HCT116 (cell line): ENCODE measurements around the gene OGDHL. TPM values are rescaled to one million over a fixed set of nuclear protein-coding genes. Genes with fewer than 3 reads are reported as not detected.

Experiments
- ATAC-seq: fragments of 200-7000 bp; cut with Tn5 transposase; 2 replicates; pipeline ENCODE4 v1.9.1; 2020; ENCODE audit warnings: mild to moderate bottlenecking, moderate library complexity
- BruUV-seq: library from RNA; stranded (reverse); fragments of 400-500 nt; replicated peaks from 2 replicates; lab custom pipeline; 2021; lab: Mats Ljungman, UMichigan
- CTCF ChIA-PET: fragments of 300-600 bp; sonication (Branson Sonifier 250); formaldehyde crosslinking; loops from one replicate; lab custom pipeline; 2021; ENCODE audit warnings: antibody characterized with exemption; lab: Charles Lee
- POLR2A ChIA-PET: fragments of 300-600, 350-600 bp; sonication (Branson Sonifier 250); formaldehyde crosslinking; loops from one replicate; lab custom pipeline; 2021; ENCODE audit warnings: antibody characterized with exemption; lab: Charles Lee
- RAD21 ChIA-PET, 2 experiments: fragments of 300-600 bp; sonication (Branson Sonifier 250); formaldehyde crosslinking; loops; one replicate each; lab custom pipeline; 2023; ENCODE audit warnings: low total read pairs in 2 of 2; ENCODE audit not compliant: uncharacterized antibody in 2 of 2, unreplicated experiment in 2 of 2, low non-redundant PET in 1 of 2; lab: Charles Lee
- DNase-seq: peaks from one replicate; pipeline ENCODE4 v3.0.0-alpha.2; 2010; ENCODE audit warnings: low read depth, low spot score
- H2AFZ ChIP-seq: fragments of 200-600 bp; shearing (Covaris generic), sonication (generic); 2 replicates; pipeline ENCODE4 v1.6.1; 2017; ENCODE audit warnings: low read depth, mixed run types, mixed read lengths, antibody characterized with exemption, low read length; ENCODE audit not compliant: poor library complexity, severe bottlenecking
- H3K27ac ChIP-seq: 2 replicates; pipeline ENCODE4 v1.5.1; 2012; ENCODE audit warnings: low read depth, low read length
- H3K27me3 ChIP-seq: fragments of 200-600 bp; sonication (generic); 2 replicates; pipeline ENCODE4 v1.6.1; 2016; ENCODE audit warnings: mixed run types, low read length, mixed read lengths; ENCODE audit not compliant: insufficient read depth
- H3K36me3 ChIP-seq, 2 experiments: fragments of 200-500 bp in 1 of 2; fragments of 200-600 bp in 1 of 2; sonication (Bioruptor generic) in 1 of 2; sonication (generic) in 1 of 2; 2 replicates each; pipeline versions ENCODE4 v1.5.1 to v1.6.1; 2014 to 2016; ENCODE audit warnings: low read length in 2 of 2, inconsistent platforms in 1 of 2, mixed read lengths in 1 of 2, mixed run types in 1 of 2; ENCODE audit not compliant: insufficient read depth in 2 of 2, control insufficient read depth in 1 of 2
- H3K4me1 ChIP-seq, 2 experiments: fragments of 200-600 bp in 1 of 2; sonication (generic) in 1 of 2; 2 replicates each; pipeline versions ENCODE4 v1.5.1 to v1.6.1; 2012 to 2017; ENCODE audit warnings: low read length in 2 of 2, inconsistent platforms in 1 of 2, mild to moderate bottlenecking in 1 of 2, mixed read lengths in 1 of 2, mixed run types in 1 of 2, moderate library complexity in 1 of 2; ENCODE audit not compliant: insufficient read depth in 2 of 2, control insufficient read depth in 1 of 2
- H3K4me2 ChIP-seq: fragments of 200-600 bp; sonication (generic); 2 replicates; pipeline ENCODE4 v1.6.1; 2017; ENCODE audit warnings: mixed run types, low read length, mixed read lengths
- H3K4me3 ChIP-seq, 2 experiments: fragments of 200-600 bp in 1 of 2; sonication (generic) in 1 of 2; replicated peaks in 1 of 2; 2 replicates each; pipeline ENCODE4 v1.5.1; 2011 to 2016; ENCODE audit warnings: low read length in 2 of 2, control low read depth in 1 of 2, low read depth in 1 of 2, mild to moderate bottlenecking in 1 of 2, mixed read lengths in 1 of 2, mixed run types in 1 of 2
- H3K79me2 ChIP-seq: fragments of 200-600 bp; sonication (generic); 2 replicates; pipeline ENCODE4 v1.6.1; 2017; ENCODE audit warnings: mild to moderate bottlenecking, mixed run types, low read length, moderate library complexity, mixed read lengths; ENCODE audit not compliant: insufficient read depth
- H3K9ac ChIP-seq: fragments of 200-600 bp; sonication (generic); 2 replicates; pipeline ENCODE4 v1.6.1; 2016; ENCODE audit warnings: low read length, mixed read lengths
- H3K9me2 ChIP-seq: fragments of 200-600 bp; sonication (generic), shearing (Covaris generic); 2 replicates; pipeline ENCODE4 v1.6.1; 2017; ENCODE audit warnings: mixed run types, mild to moderate bottlenecking, moderate library complexity; ENCODE audit not compliant: insufficient read depth
- H3K9me3 ChIP-seq, 2 experiments: fragments of 200-500 bp in 1 of 2; fragments of 200-600 bp in 1 of 2; sonication (Bioruptor generic) in 1 of 2; sonication (generic) in 1 of 2; 2 replicates each; pipeline ENCODE4 v1.6.1; 2014 to 2017; ENCODE audit warnings: low read length in 2 of 2, mixed read lengths in 2 of 2, inconsistent platforms in 1 of 2, low read depth in 1 of 2, mild to moderate bottlenecking in 1 of 2, mixed run types in 1 of 2, moderate library complexity in 1 of 2; ENCODE audit not compliant: control insufficient read depth in 1 of 2, insufficient read depth in 1 of 2
- H4K20me1 ChIP-seq: fragments of 200-600 bp; sonication (generic), shearing (Covaris generic); 2 replicates; pipeline ENCODE4 v1.6.1; 2017; ENCODE audit warnings: mixed run types, mild to moderate bottlenecking, moderate library complexity; ENCODE audit not compliant: insufficient read depth
- ATF3 ChIP-seq: IDR thresholded peaks from 2 replicates; pipeline ENCODE4 v1.6.1; 2012
- CEBPB ChIP-seq: IDR thresholded peaks from 2 replicates; pipeline ENCODE4 v1.6.1; 2012; ENCODE audit warnings: low read depth
- EZH2phosphoT487 ChIP-seq: fragments of 200-600 bp; IDR thresholded peaks from 2 replicates; pipeline ENCODE4 v1.6.1; 2018; ENCODE audit warnings: antibody characterized with exemption, borderline replicate concordance
- FOSL1 ChIP-seq: IDR thresholded peaks from 2 replicates; pipeline ENCODE4 v1.6.1; 2012; ENCODE audit warnings: low read depth
- RAD21 ChIP-seq: IDR thresholded peaks from 2 replicates; pipeline ENCODE4 v1.6.1; 2012; ENCODE audit warnings: low read depth, mild to moderate bottlenecking
- SIN3A ChIP-seq: IDR thresholded peaks from 2 replicates; pipeline ENCODE4 v1.6.1; 2012; ENCODE audit warnings: low read depth
- SP1 ChIP-seq: IDR thresholded peaks from 2 replicates; pipeline ENCODE4 v1.6.1; 2012; ENCODE audit warnings: low read depth
- TCF7L2 ChIP-seq: IDR thresholded peaks from 2 replicates; pipeline ENCODE4 v1.7.0; 2011; ENCODE audit warnings: borderline replicate concordance, inconsistent platforms; ENCODE audit not compliant: insufficient read depth, insufficient read length; ENCODE audit errors: extremely low read depth
- ZBTB33 ChIP-seq: IDR thresholded peaks from 2 replicates; pipeline ENCODE4 v1.6.1; 2011; ENCODE audit warnings: mild to moderate bottlenecking, low read length, moderate library complexity; ENCODE audit not compliant: insufficient replicate concordance; ENCODE audit errors: extremely low read depth
- intact Hi-C: fragments of 100-400 bp; cut with micrococcal nuclease; formaldehyde crosslinking; loops from 2 replicates; pipeline ENCODE4 v1.10.0; 2022
- total RNA-seq: library from RNA; stranded (reverse); gene quantifications from one replicate; pipeline ENCODE4 v1.2.1, GENCODE V29; 2021; ENCODE audit not compliant: unreplicated experiment

OGDHL gene
- total RNA-seq, 1 experiment from 2014 or later, result 16.3 TPM

- H3K36me3 ChIP-seq, result peaks cover 0 to 5% of the 10 kb centered on the region in 2 experiments; a peak in 2 of 4 replicates
- no peaks in the 10 kb centered on the region for H3K9me3 ChIP-seq
- H3K79me2 ChIP-seq, result no peaks in the 10 kb centered on the region
- no peaks in the 10 kb centered on the region for H3K4me1 ChIP-seq
- no peak overlapping the region for H3K9ac ChIP-seq
- no TSS peak for BruUV-seq
- POLR2A ChIA-PET, result no interaction called here
- RAD21 ChIA-PET, result no interaction called here
- TF ChIP-seq CEBPB, result no peak
- TF ChIP-seq EZH2phosphoT487, result no peak
- TF ChIP-seq FOSL1, result no peak
- no peak for TF ChIP-seq SIN3A
- TF ChIP-seq ATF3, result no peak
- TF ChIP-seq RAD21, result no peak
- no peak for TF ChIP-seq SP1
- TF ChIP-seq ZBTB33, result no peak
- TF ChIP-seq TCF7L2, result no peak
- intact Hi-C loops, result no loop called here
- H4K20me1 ChIP-seq, result no peaks in the 10 kb centered on the region
- no peak overlapping the region for H3K27ac ChIP-seq
- no peak overlapping the region for H2AFZ ChIP-seq
- CTCF ChIA-PET, result no interaction called here
- H3K9me2 ChIP-seq, result no peaks in the 10 kb centered on the region
- no peaks in the 10 kb centered on the region for H3K27me3 ChIP-seq
- DNase-seq (no peak), ATAC-seq (no peak)
- no peak overlapping the region for H3K4me3 ChIP-seq
- no peak overlapping the region for H3K4me2 ChIP-seq
Measured at GRCh38 chr10:49749144-49749543, 13.0 kb downstream of the OGDHL start.
